ENCODE results near the gene CDH16.

- TF ChIP-seq POLR2AphosphoS5 (IDR thresholded peaks at IDR 0.05) (no peak), EP300 (IDR thresholded peaks at IDR 0.05) (no peak)
Observed at GRCh38 chr16:66882702-66883101, 36.0 kb downstream of the CDH16 start.

All from gastroesophageal sphincter (tissue), 2 donors.